ACC112 (cell line): ENCODE measurements around the gene MAST4.

Experiments used
- H2AFZ ChIP-seq: fragments of 200-600 bp; sonication (generic); one replicate; pipeline ENCODE4 v1.6.0; 2017; ENCODE audit warnings: antibody characterized with exemption, low read length; ENCODE audit not compliant: unreplicated experiment
- H3K27ac ChIP-seq: fragments of 200-600 bp; sonication (generic); 2 replicates; pipeline ENCODE4 v1.5.1; 2014; ENCODE audit warnings: low read depth, mild to moderate bottlenecking, antibody characterized with exemption, low read length, moderate library complexity
- H3K27me3 ChIP-seq: fragments of 200-600 bp; sonication (generic); 2 replicates; pipeline ENCODE4 v1.6.1; 2014; ENCODE audit warnings: mild to moderate bottlenecking, antibody characterized with exemption, low read length, moderate library complexity, mixed read lengths; ENCODE audit not compliant: insufficient read depth
- H3K36me3 ChIP-seq: fragments of 200-600 bp; sonication (generic); 2 replicates; pipeline ENCODE4 v1.6.1; 2016; ENCODE audit warnings: mild to moderate bottlenecking, antibody characterized with exemption, low read length, moderate library complexity, mixed read lengths; ENCODE audit not compliant: insufficient read depth
- H3K4me1 ChIP-seq: fragments of 200-600 bp; sonication (generic); one replicate; pipeline ENCODE4 v1.6.1; 2016; ENCODE audit warnings: low read length, mixed read lengths; ENCODE audit not compliant: insufficient read depth, unreplicated experiment, control insufficient read depth
- H3K4me3 ChIP-seq: fragments of 200-600 bp; sonication (generic); 2 replicates; pipeline ENCODE4 v1.5.1; 2014; ENCODE audit warnings: mild to moderate bottlenecking, low read depth, low read length
- H3K79me2 ChIP-seq: fragments of 200-600 bp; sonication (generic); one replicate; pipeline ENCODE4 v1.6.0; 2016; ENCODE audit warnings: low read length; ENCODE audit not compliant: control insufficient read depth, unreplicated experiment, insufficient read depth

The MAST4 gene

GRCh38 chr5:66923922-66924321 lies 327.7 kb downstream of the MAST4 start:
- no peak overlapping the region for H3K4me3 ChIP-seq
- no peaks in the 10 kb centered on the region for H3K79me2 ChIP-seq
- H3K27ac ChIP-seq, result no peak overlapping the region
- H3K27me3 ChIP-seq, result no peaks in the 10 kb centered on the region
- H3K36me3 ChIP-seq, result no peaks in the 10 kb centered on the region
- no peaks in the 10 kb centered on the region for H3K4me1 ChIP-seq
- no peak overlapping the region for H2AFZ ChIP-seq

- Histone ChIP-seq H3K27me3 (no peaks in the 10 kb centered on the region), H2AFZ (no peak overlapping the region), H3K27ac (no peak overlapping the region), H3K79me2 (no peaks in the 10 kb centered on the region), H3K4me1 (peaks cover 2% of the 10 kb centered on the region), H3K36me3 (no peaks in the 10 kb centered on the region), H3K4me3 (no peak overlapping the region)
Observed at GRCh38 chr5:66927140-66927539, 330.9 kb downstream of the MAST4 start.

DNA sequence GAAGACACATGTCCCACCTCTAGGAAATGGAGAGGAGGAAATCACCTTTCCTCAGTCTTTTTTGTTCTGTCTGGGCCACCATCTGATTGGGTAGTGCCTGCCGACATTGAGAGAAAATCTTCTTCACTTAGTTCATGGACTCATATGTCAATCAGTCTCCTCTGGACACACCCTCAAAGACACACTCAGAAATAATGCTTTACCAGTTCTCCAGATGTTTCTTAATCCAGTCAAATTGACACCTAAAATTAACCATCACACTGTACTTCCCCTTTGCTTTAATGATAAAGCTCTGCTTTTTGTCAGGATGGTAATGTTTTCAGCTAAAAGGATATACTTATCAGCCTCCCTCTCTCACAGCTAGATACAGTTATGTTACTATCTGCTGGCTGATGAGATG lies 333.1 kb downstream of the MAST4 start:
- Histone ChIP-seq H3K27ac (no peak overlapping the region), H3K27me3 (no peaks in the 10 kb centered on the region), H3K4me1 (peaks cover 14% of the 10 kb centered on the region), H2AFZ (no peak overlapping the region), H3K4me3 (no peak overlapping the region), H3K79me2 (no peaks in the 10 kb centered on the region), H3K36me3 (no peaks in the 10 kb centered on the region)

GRCh38 chr5:66929995-66930394 lies 333.8 kb downstream of the MAST4 start:
- no peaks in the 10 kb centered on the region for H3K79me2 ChIP-seq
- H3K4me1 ChIP-seq, result peaks cover 14% of the 10 kb centered on the region
- H3K27ac ChIP-seq, result no peak overlapping the region
- no peak overlapping the region for H3K4me3 ChIP-seq
- H3K27me3 ChIP-seq, result no peaks in the 10 kb centered on the region
- H3K36me3 ChIP-seq, result no peaks in the 10 kb centered on the region
- H2AFZ ChIP-seq, result no peak overlapping the region

GRCh38 chr5:66931651-66932050 lies 335.5 kb downstream of the MAST4 start:
- Histone ChIP-seq H2AFZ (no peak overlapping the region), H3K79me2 (no peaks in the 10 kb centered on the region), H3K27me3 (no peaks in the 10 kb centered on the region), H3K4me1 (peaks cover 14% of the 10 kb centered on the region), H3K36me3 (no peaks in the 10 kb centered on the region), H3K27ac (no peak overlapping the region), H3K4me3 (no peak overlapping the region)

GRCh38 chr5:66932457-66932856 lies 336.3 kb downstream of the MAST4 start:
- Histone ChIP-seq H3K27me3 (no peaks in the 10 kb centered on the region), H3K4me3 (no peak overlapping the region), H3K27ac (peak overlapping the region; percentile 34; the same call in 1 of the 2 replicates), H3K79me2 (no peaks in the 10 kb centered on the region), H3K4me1 (peaks cover 14% of the 10 kb centered on the region), H3K36me3 (no peaks in the 10 kb centered on the region), H2AFZ (peak overlapping the region; percentile 71)

DNA sequence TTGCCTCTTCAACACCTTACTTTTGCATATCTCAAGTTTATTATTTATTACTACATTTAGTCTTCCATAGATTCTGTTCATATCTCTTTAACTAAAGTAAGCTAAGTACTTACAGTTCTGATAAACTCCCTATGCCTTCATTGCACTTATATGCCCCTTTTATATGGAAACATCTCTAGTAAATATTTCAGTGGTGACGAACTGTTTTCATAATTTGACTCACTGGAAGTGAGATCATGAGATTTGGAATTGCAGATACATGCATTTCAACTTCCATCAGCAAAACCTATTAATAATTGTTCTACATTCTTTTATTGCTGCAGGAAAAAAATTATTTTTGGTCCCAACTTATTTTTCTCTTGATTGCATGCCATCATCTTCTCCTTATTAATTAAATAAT lies 336.9 kb downstream of the MAST4 start:
- H3K79me2 ChIP-seq, result no peaks in the 10 kb centered on the region
- H3K36me3 ChIP-seq, result no peaks in the 10 kb centered on the region
- peak overlapping the region; percentile 34; the same call in 1 of the 2 replicates for H3K27ac ChIP-seq
- no peaks in the 10 kb centered on the region for H3K27me3 ChIP-seq
- H3K4me1 ChIP-seq, result peaks cover 14% of the 10 kb centered on the region
- H3K4me3 ChIP-seq, result no peak overlapping the region
- H2AFZ ChIP-seq, result peak overlapping the region; percentile 71

DNA sequence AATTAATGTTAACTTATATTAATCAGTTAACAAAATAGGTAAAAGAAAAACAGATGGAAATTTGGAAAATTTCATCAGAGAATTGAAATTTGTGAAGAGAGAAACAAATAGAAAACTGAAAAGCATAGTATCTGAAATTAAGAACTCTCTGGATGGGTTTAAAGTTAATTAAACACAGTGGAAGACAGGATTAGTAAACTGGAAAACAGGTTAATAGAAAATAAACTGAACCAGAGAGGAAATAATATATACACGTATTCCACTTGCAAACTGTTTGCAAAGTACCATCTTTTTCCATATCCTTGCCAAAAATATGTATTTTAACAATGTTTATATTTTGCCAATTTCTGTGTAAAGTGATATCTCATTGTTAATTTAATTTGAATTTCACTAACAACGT lies 342.9 kb downstream of the MAST4 start:
- no peak overlapping the region for H3K27ac ChIP-seq
- H2AFZ ChIP-seq, result no peak overlapping the region
- no peaks in the 10 kb centered on the region for H3K4me1 ChIP-seq
- H3K4me3 ChIP-seq, result no peak overlapping the region
- no peaks in the 10 kb centered on the region for H3K27me3 ChIP-seq
- H3K36me3 ChIP-seq, result no peaks in the 10 kb centered on the region
- H3K79me2 ChIP-seq, result no peaks in the 10 kb centered on the region

- H3K4me3 ChIP-seq, result no peak overlapping the region
- no peaks in the 10 kb centered on the region for H3K79me2 ChIP-seq
- no peak overlapping the region for H3K27ac ChIP-seq
- peak overlapping the region; percentile 21 for H2AFZ ChIP-seq
- no peaks in the 10 kb centered on the region for H3K27me3 ChIP-seq
- H3K36me3 ChIP-seq, result no peaks in the 10 kb centered on the region
- H3K4me1 ChIP-seq, result peaks cover 15% of the 10 kb centered on the region
Observed at GRCh38 chr5:66945389-66946349, 349.5 kb downstream of the MAST4 start.

- H3K36me3 ChIP-seq, result no peaks in the 10 kb centered on the region
- H3K4me3 ChIP-seq, result no peak overlapping the region
- H3K27ac ChIP-seq, result no peak overlapping the region
- H3K4me1 ChIP-seq, result peaks cover 15% of the 10 kb centered on the region
- H3K27me3 ChIP-seq, result no peaks in the 10 kb centered on the region
- no peaks in the 10 kb centered on the region for H3K79me2 ChIP-seq
- H2AFZ ChIP-seq, result no peak overlapping the region
Observed at GRCh38 chr5:66947458-66947857, 351.3 kb downstream of the MAST4 start.

- no peak overlapping the region for H3K27ac ChIP-seq
- H3K79me2 ChIP-seq, result no peaks in the 10 kb centered on the region
- no peaks in the 10 kb centered on the region for H3K27me3 ChIP-seq
- no peaks in the 10 kb centered on the region for H3K36me3 ChIP-seq
- H3K4me1 ChIP-seq, result peaks cover 15% of the 10 kb centered on the region
- no peak overlapping the region for H2AFZ ChIP-seq
- H3K4me3 ChIP-seq, result no peak overlapping the region
Observed at GRCh38 chr5:66949066-66949465, 352.9 kb downstream of the MAST4 start.
